UCSD-AML1 (cell line): Measurements from ENCODE around the gene IFI6.
"Not testable (repeated sequence)": the region's sequence is repeated elsewhere in the genome, so short reads cannot be mapped to it uniquely, and the experiment has no call there.

Experiments used
- DNase-seq: peaks from one replicate; lab custom pipeline; 2025; ENCODE audit not compliant: unreplicated experiment; lab: John Stamatoyannopoulos, UW

IFI6 gene

DNA sequence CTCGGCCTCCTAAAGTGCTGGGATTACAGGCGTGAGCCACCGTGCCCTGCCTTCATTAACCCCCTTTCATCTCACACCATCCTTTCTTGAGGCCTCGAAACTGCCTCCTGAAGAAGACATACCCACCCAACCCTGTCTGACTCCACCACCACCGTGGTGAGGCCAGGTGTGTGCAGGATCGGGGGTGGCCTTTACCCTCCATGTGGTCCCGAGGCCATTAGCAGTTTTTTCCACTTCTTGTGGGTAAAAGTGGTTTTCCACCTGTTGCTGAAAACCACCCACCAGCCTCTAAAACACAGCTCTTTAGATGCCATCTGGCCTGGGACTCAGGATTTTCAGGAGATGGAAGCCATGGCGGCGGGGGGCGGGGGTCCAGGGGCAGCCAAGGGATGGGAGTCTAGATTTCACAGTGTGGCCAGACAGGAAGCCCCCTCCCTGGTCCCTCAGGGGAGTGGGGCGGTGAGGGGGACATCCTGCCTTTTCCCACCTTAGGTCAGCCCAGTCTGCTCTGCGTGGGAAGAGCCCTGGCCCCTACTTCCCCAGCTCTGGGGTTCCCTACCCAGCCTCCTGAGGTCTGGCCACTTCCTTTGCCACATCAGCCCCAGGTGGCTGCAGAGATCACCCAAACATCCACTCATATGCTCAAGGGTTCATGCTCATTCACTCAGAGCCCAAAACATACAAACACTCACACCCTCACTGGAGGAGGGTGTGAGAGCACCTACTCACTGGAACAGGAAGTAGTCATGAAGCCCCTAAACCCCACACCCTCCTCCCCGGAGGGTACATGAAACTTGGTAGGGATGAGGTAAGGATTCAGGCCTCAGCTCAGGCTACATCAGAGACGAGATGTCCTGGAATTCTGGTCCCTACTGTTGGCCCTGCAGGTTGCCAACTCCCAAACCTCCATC lies 39.4 kb downstream of the IFI6 start:
- DNase-seq, result peak; percentile 72

DNA sequence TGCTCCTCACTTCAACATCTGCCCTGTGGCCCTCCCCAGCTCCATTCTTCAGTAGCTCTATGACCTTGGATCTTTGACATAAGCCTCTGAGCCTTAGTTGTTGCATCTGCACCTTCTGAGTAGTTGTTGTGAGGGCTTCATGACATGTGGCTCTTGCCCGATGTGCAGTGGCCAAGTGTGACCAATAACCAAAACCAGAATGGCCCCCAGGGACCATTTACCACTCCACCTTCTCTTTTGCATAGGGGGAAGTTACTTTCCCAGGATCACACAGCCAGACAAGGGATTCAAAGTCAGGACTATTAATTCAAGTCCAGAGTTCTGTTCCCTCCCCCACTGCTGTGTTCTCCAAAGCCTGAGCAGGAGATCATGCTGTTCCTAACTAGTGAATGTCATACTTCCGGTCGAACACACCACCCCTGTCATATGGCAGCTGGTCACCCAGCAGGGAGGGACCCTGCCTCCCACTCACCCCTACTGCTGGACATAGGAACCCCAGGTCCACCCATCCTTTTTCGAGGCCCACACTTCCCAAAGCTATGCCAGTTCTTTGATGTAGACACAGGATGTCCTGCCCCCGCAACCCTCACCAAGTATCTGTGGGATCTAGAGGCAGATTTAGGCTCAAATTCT lies 41.0 kb downstream of the IFI6 start:
- DNase-seq, result peak; percentile 63

DNA sequence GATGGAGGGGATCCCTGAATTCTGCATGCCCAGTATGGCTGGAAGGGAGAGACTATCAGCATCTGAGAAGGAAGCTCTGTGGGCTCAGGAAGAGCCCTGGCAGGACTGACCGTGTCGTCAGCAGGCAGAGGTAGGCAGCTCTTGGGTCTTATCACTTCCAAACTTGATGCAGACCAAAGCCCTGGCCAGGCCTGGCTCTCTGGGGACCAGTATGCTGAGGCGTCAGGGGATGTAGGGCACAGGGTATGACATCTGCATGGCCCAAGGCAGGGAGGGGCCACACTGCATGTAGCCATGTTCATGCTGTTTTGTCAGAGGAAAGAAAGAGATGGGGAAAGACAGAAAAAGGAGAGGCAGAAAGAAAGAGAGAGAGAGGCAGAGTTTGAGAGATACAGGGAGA lies 43.3 kb downstream of the IFI6 start:
- DNase-seq, result no peak

DNA sequence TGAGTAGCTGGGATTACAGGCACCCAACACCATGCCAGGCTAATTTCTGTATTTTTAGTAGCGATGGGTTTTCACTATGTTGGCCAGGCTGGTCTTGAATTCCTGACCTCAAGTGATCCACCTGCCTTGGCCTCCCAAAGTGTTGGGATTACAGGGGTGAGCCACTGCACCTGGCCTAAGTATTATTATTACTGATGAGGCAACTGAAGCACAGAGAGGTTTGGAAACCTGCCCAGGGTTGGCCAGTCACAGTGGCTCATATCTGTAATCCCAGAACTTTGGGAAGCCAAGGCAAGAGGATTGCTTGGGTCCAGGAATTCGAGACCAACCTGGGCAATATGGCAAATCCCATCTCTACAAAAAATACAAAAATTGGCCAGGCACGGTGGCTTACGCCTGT lies 44.3 kb downstream of the IFI6 start:
- not testable (repeated sequence) for DNase-seq

DNA sequence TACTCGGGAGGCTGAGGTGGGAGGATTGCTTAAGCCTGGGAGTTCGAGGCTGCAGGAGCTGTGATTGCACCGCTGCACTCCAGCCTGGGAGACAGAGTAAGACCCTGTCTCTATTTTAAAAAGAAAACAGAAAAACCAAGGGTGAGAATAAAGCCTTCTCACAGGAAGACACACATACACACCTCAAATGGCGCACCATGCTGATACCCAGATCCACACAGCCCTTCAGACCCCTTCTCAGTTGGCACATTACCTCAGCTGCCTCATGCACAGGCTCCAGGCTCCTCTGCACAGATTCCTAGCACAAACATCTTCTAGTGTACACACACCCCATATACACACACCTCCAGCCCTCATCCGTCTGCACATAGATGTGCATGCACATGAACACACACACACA lies 44.9 kb downstream of the IFI6 start:
- DNase-seq, result no peak

DNA sequence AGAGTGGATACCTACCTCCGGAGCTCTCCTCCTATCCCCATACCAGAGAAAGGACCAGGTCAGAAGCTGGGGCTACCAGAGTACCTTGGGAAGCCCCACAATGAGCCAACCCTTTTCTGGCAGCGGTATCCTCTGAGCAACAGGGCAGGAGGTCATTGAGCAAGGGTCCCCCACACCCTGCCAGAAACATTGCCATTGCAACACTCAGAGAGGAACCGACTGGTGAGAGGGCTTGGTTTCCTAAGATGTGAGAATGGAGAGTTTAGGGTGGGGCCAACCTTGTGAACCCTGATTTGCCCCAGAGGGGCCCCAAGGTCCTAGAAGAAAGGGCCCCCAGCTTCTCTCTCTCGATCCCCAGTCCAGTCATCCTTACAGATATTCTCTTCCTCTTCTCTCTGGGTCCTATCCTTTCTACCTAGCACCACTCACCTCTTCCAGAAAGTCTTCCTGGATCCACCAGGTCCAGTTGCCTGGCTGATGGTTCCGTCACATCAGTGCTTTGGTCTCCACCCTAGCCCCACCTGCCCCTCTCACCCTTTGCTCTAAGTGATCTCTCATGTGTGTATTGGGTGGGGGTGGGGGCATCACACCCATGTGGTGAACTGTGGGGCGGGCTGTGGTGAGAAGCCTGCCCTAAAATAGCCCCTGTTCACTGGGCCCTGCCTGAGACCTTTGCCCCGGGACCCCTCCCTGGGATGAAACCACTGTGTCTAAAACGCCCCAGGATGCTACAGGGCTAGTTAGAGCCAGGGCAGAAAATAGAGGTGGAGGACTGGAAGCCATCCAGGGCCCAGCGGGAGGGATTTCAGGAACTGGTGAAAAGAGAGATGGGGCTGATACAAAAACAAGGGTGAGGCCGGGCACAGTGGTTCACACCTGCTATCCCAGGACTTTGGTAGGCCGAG lies 45.7 kb downstream of the IFI6 start:
- DNase-seq, result no peak

DNA sequence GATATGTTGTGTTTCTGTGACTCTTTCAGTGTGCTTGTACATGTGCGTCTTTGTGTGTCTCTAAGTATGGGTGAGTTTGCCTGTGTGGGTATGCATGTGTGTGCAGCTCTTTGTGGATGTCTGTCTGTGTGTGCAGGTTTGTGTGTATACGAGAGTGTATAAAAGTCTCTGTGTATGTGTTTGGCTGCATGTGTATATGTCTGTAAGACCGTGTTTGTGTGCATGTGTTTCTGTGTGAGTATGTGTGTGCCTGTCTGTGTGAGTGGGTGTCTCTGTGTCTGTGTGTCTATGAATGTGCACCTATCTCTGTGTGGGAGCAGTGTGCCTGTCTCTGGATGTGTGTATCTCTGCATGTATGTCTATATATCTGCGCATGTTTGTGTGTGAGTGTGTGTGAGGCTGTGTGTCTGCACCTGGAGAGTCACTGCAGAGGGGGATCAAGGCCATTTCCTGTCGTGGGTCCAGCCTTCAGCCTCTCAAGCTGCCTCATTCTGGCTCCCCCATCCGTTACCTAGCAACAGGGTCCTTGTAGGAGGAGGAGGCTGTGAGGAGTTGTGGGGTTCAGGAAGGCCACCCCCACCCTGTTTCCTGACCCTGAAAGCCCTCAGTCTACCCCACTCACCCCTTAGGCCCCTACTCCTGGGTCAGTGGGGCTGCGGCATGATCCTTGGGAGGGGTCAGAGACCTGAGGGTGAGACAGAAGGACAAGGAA lies 47.4 kb downstream of the IFI6 start:
- peak; percentile 31 for DNase-seq

DNA sequence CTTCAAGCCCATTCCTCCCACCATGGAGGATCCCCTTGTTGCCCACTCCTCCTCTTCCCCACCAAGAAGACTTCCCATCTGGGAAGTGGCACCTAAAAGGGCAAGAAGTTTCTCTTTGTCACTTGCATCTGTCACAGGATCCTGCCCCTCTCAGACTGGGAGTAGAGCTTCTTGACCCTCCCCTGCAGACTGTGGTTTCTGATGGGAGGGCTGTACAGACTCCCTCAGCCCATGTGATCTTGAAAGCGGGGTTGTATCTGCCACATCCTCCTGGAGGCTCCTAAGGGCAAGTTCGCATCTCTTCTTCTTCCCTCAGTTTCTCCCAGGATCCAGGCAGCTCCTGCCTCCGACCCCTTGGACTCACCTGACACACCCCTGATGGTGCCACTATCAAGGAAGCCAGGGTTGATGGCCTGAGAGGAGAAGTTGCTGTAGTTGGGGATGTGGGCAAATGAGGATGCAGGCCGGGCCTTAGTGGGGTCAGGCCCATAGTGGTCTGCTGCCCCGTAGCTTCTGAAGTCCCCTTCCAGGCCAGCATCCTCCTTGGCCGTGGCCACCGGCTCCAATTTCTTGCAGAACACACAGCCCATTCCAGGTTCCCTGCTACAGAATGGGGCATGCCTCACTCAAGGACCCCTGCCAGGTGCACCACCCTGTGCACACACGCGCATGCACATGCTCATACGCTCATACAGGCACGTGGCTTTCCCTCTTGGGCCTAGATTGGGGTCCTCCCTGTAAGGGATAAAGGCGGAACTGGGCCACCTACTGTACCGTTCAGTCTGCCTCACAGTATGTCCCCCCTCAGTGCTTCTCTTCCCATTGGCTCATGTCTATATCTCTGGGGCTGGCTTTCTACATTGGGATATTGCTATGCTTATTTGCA lies 48.4 kb downstream of the IFI6 start:
- DNase-seq, result no peak

DNA sequence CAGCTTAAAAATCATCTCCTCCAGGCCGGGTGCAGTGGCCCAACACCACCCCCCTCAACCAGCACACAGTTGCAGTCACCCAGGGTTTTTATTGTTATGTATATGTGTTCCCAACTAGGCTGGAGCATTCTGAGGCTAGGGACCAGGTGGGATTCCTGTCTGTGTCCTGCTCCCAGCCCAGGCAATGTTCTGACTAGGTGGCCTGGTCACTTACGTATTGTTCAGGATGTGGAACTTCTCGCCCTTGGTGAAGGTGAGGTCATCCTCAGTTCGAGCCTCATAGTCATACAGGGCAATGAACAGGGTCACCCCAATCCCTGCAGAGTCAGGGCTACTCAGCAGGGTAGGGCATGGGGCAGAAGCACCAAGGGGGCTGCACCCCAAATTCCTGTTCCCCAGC lies 49.2 kb downstream of the IFI6 start:
- DNase-seq, result no peak

DNA sequence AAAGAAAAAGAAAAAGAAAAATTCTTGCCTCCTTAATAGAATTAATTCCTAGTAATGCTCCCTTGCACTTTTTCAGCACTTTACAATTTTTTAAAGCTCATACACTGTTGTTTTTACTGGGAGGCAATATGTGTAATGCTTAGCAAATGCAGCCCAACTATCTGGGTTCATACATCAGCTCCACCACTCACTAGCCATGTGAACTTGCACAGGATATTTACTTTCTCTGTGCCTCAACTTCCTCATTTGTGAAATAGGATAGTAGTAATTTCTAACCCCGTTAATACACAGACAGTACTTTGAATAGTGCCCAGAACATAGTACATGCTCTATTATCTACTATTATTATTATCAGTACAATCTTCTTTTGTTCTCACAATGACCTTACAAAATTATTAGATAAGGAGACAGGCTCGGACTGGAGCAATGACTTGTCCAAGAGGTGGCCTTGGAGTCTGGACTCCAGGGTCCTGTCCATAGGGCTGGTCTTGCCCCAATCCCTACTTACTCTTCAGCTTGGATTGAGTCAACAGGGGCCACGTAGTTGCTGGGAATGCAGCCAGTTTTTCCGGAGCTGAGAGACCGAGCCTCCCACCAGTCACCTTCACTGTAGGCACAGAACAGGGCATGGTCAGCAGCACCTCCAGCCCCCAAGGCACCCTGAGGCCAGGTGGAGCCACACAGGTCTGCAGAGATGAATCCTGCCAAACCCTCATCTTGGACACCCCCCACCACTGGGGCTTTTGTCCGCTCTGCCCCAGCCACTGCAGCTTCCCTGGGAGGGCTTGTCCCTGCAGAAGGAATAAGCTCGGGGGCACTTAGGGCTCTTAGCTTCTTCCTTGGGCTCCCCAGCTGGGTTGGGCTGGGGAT lies 50.7 kb downstream of the IFI6 start:
- DNase-seq, result no peak

DNA sequence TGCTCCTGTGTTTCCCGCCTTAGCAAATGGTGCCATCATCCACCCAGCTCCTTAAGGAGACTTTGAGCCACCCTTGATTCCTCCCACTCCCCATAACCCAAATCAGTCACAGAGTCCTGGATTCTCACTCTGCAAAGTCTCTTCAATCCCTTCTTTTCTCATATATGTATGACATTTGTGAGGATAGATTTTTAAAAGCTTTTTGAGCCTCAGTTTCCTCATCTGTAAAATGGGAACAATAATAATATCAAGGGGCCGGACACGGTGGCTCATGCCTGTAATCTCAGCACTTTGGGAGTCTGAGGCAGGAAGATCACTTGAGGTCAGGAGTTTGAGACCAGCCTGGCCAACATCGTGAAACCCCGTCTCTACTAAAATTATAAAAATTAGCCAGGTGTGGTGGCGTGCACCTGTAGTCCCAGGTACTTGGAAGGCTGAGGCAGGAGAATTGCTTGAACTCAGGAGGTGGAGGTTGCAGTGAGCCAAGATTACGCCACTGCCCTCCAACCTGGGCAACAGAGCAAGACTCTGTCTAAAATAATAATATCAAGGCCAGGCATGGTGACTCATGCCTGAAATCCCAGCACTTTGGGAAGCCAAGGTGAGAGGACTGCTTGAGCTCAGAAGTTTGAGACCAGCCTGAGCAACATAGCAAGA lies 52.1 kb downstream of the IFI6 start:
- not testable (repeated sequence) for DNase-seq

DNA sequence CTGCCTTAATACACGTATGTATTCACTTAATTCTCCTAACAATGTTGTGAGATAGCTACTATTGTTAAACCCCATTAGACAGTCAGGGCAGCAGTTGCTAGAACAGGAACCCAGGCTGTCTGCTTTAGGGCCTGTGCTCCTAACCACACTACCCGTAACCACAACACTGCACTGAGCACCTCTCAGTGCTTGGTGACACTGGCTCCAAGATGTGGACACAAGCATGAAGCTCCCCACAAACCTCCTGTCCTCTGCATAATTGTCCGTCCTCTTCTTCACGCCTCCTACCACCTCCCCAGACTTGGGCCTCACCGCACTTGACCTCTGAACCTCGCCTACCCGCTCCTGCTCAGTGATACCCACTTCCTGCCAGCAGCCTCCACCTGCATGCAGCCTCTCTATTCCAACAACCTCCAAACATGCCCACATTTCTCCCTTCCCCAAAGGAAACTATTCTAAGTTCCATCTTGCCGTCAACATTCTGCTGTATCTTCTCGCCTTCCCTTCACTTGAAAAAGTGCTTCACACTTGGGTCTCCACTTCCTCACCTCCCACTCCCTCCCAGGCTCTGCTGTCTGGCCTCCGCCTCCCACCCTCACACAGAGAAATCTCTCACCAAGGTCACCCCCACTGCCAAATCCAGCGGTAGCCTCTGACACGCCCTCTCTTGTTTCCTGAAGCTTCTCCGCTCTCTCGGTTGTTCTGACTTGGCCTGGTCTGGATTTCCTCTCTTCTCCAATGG lies 53.5 kb downstream of the IFI6 start:
- peak; percentile 61 for DNase-seq

DNA sequence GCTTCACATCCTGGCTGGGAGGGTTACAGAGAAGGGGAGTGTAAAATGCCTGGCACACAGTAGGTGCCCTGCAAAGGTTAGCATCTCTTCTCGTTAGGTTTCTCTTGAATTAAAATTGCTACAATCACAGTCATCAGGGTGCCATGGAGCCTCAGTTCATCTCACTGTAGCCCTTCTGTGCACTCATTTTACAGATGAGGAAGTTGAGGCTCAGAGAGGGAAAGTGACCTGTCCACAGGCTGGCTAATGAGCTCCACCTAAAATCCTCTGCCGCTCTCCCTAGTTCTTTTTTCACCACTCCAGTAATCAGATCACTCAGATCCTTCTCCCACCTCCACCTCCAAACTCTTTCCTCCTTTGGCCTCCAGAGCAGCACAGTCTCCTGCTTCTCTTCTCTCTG lies 54.6 kb downstream of the IFI6 start:
- no peak for DNase-seq

DNA sequence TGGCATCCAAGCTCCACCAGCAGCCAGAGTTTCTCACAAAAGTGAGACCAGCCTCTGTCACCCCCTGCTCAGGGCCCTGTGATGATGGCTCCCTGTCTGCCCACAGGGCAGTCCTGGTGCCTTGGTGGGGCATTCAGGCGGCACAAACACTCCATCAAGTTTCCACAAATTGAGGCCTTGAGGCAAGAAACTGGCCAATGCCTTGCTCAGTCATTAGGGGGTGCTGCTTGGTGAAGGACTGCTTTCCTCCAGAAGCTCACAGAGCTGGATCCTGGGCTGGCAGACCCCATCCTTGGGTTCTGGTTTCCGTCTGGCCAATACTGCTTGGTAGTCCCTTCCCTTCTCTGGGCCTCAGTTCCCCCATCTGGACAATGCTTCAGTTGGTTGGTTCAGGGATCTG lies 55.6 kb downstream of the IFI6 start:
- peak; percentile 35 for DNase-seq
